ENCODE results near the gene TTC9B. TPM values are rescaled to one million over a fixed set of nuclear protein-coding genes. Genes with fewer than 3 reads are reported as not detected.
A peak's percentile ranks its signal among the peaks of the same experiment; 100 is the strongest.

Gene TTC9B
- total and polyA plus RNA-seq, 2 of the 8 experiments (the other 6 are each of a cell fraction or from before 2014, with no cell fraction given): 0.26 TPM; not detected in 1

DNA sequence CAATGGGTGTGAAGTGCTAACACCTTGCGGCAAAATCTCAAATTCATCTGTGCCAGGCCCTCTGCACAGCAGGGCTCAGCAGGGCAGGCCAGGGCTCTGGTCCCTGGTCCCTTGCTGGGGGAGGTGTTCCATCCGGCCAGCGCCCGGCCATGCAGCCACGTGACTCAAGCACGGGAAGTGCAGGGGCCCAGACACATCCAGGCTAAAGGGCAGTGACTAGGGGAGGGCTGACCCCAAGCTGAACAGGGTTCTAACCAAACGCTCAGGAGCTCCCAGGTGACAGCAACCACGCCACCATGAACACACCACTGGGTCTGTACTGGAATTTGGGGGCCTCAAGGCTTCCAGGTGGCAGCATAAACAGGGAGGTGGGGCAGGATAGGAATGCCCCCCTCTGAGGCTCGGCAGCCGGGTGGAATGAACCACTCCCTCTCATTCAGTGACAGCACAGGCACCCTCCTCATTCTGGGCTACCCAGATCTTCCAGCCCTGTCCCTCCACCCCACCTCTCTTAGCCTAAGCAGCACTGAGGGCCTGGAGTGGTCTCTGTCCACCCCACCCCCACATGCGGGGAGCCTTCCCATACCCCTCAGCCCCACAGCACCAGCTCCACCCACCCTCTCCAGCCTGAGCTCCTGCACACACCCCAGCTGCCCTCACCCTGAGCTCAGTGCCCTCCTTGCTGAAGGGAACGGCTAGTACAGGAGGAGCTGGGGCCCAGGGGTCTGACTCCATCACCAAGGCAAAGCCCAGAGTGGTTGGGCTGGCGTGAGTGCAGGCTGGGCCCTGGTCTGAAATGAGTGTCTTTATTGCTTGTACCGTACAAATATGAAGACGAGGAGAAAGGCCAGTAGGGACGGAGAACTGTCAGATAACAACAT is 13.6 kb upstream of the TTC9B start:
- Histone ChIP-seq H3K14ac (ENCODE audit: insufficient read length) (no peak overlapping the region), H3K18ac (ENCODE audit: extremely low read depth, low read length) (peak overlapping the region; percentile 83), H3K4me2 (ENCODE audit: insufficient read depth in 1 of 2, low read depth in 2 of 2, low read length in 2 of 2) (peak overlapping the region; percentile 10 to 23; a peak in 3 of 4 replicates), H2BK12ac (ENCODE audit: low read depth, low read length) (peak overlapping the region; percentile 80; the same call in 1 of the 2 replicates), H3K4me1 (replicated peaks in 1 of 4; ENCODE audit: control insufficient read depth in 3 of 4, insufficient read depth in 4 of 4, low read length in 3 of 4) (peaks cover 0 to 20% (median 13%) of the 10 kb centered on the region in 4 experiments; a peak in 6 of 7 replicates), H2BK5ac (ENCODE audit: low read depth, low read length) (peak overlapping the region; percentile 78), H3K4ac (replicated peaks; ENCODE audit: insufficient read length, low read depth, low read length) (peak overlapping the region; percentile 33), H4K5ac (ENCODE audit: insufficient read length, low read depth, low read length) (peak overlapping the region; percentile 42), H2BK15ac (ENCODE audit: low read length) (0 out of 2 replicates have a peak overlapping the region, but pooled peaks have one; percentile 29), H3K36me3 (ENCODE audit: control insufficient read depth in 2 of 4, insufficient read depth in 4 of 4, low read length in 3 of 4) (peaks cover 0 to 6% (median under 1%) of the 10 kb centered on the region in 4 experiments; a peak in 4 of 8 replicates), H3K23ac (ENCODE audit: insufficient read length) (no peak overlapping the region), H2BK120ac (replicated peaks; ENCODE audit: low read depth, low read length) (peak overlapping the region; percentile 56), H4K20me1 (replicated peaks in 1 of 2; ENCODE audit: control insufficient read depth in 1 of 2, insufficient read depth in 2 of 2, low read length in 2 of 2) (peaks cover 0 to 3% of the 10 kb centered on the region in 2 experiments), H2AFZ (ENCODE audit: low read length) (no peak overlapping the region), H3K9me3 (ENCODE audit: insufficient read depth in 2 of 2, low read depth in 1 of 2, low read length in 1 of 2) (no peaks in the 10 kb centered on the region), H2BK20ac (ENCODE audit: low read length) (0 out of 2 replicates have a peak overlapping the region, but pooled peaks have one; percentile 86), H3K79me1 (ENCODE audit: low read depth, low read length) (no peaks in the 10 kb centered on the region), H3K79me2 (ENCODE audit: control insufficient read depth in 1 of 2, insufficient read depth in 2 of 2, low read length in 2 of 2) (no peaks in the 10 kb centered on the region), H3K23me2 (ENCODE audit: low read depth, low read length) (no peaks in the 10 kb centered on the region), H4K8ac (ENCODE audit: extremely low read depth, insufficient read depth, low read length) (peak overlapping the region; percentile 28), H3K4me3 (ENCODE audit: extremely low read depth in 1 of 4, insufficient read depth in 2 of 4, low read depth in 3 of 4, low read length in 4 of 4) (no peak overlapping the region), H3K27ac (ENCODE audit: low read depth, low read length) (peak overlapping the region; percentile 52; the same call in 1 of the 2 replicates), H3K9ac (replicated peaks in 1 of 4; ENCODE audit: extremely low read depth in 1 of 4, low read depth in 3 of 4, low read length in 3 of 4) (no peak overlapping the region; a peak in 1 of 7 replicates), H3K27me3 (replicated peaks in 1 of 4; ENCODE audit: control insufficient read depth in 3 of 4, extremely low read depth in 1 of 4, insufficient read depth in 3 of 4, low read length in 3 of 4) (peaks cover 0 to 13% (median 4%) of the 10 kb centered on the region in 4 experiments; a peak in 4 of 7 replicates), H3K56ac (replicated peaks; ENCODE audit: insufficient read length, low read depth, low read length) (no peak overlapping the region), H4K91ac (replicated peaks; ENCODE audit: insufficient read length, low read length) (peak overlapping the region; percentile 44), H2AK5ac (ENCODE audit: low read depth, low read length) (peak overlapping the region; percentile 59; the same call in 1 of the 2 replicates)
- WGBS, 2 experiments (ENCODE audit: extremely low coverage in 1 of 2, insufficient coverage in 1 of 2, insufficient read length in 1 of 2, insufficient replicate concordance in 2 of 2, low coverage in 1 of 2, low lambda C conversion rate in 2 of 2, missing lambda C conversion rate in 1 of 2): 52% methylated on average over 16 of the region's 16 CpGs; no CpG with 5 or more reads in 1 of the 2 experiments
- ChIA-PET POLR2A (ENCODE audit: partially characterized antibody) (interaction anchor here (0.7 to 1.4 kb wide), 3 partner anchors 8 to 16 kb away, joined by 3 to 6 read pairs (median 6); partner anchors contain the start of gene TTC9B), CTCF (ENCODE audit: partially characterized antibody) (interaction anchor here (0.6 to 3.6 kb wide), 8 partner anchors 9 to 170 kb away, joined by 3 to 17 read pairs (median 4); partner anchors contain the start of gene TTC9B)
- FAIRE-seq (no peak), DNase-seq (ENCODE audit: low read depth in 1 of 2, low spot score in 2 of 2) (no peak)
- TF ChIP-seq ASH2L (IDR thresholded peaks at IDR 0.05; ENCODE audit: low read length) (peak; percentile 33), TEAD4 (IDR thresholded peaks at IDR 0.05; ENCODE audit: low read depth, low read length) (0 out of 2 replicates have a peak, but pooled peaks have one; percentile 1), SP4 (IDR thresholded peaks at IDR 0.05; ENCODE audit: low read length) (0 out of 2 replicates have a peak, but pooled peaks have one; percentile 23), CBX5 (IDR thresholded peaks at IDR 0.05; ENCODE audit: low read depth, low read length) (no peak), SIN3A (conservative IDR thresholded peaks at IDR 0.05 in 1 of 2, IDR thresholded peaks at IDR 0.05 in 1 of 2; ENCODE audit: low read depth in 1 of 2, low read length in 2 of 2) (0 out of 4 replicates have a peak, but pooled peaks of 1 of the 2 experiments have one; percentile 34), E2F6 (IDR thresholded peaks at IDR 0.05) (0 out of 2 replicates have a peak, but pooled peaks have one; percentile 10), POLR2A (IDR thresholded peaks at IDR 0.05; ENCODE audit: control extremely low read depth in 1 of 2, low read depth in 2 of 2, low read length in 2 of 2) (peak in 1 of 2 experiments; percentile 44; a peak in 1 of 3 replicates)
- TF ChIP-seq, protein P1, sequence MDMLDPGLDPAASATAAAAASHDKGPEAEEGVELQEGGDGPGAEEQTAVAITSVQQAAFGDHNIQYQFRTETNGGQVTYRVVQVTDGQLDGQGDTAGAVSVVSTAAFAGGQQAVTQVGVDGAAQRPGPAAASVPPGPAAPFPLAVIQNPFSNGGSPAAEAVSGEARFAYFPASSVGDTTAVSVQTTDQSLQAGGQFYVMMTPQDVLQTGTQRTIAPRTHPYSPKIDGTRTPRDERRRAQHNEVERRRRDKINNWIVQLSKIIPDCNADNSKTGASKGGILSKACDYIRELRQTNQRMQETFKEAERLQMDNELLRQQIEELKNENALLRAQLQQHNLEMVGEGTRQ (IDR thresholded peaks at IDR 0.05; ENCODE audit: low read length): peak; percentile 75

Measured in H1 (cell line).